PC-3 (cell line): ENCODE data around the gene SYS1. TPM values are rescaled to one million over a fixed set of nuclear protein-coding genes. Genes with fewer than 3 reads are reported as not detected.

Experiments used
- ATAC-seq: fragments of 200-7000 bp; cut with Tn5 transposase; 2 replicates; pipeline ENCODE4 v1.9.1; 2020; ENCODE audit warnings: mild to moderate bottlenecking, moderate library complexity
- BruUV-seq: library from RNA; stranded (reverse); fragments of 400-500 nt; replicated peaks from 2 replicates; lab custom pipeline; 2021; lab: Mats Ljungman, UMichigan
- CTCF ChIA-PET: fragments of 300-600 bp; sonication (Branson Sonifier 250); formaldehyde crosslinking; loops from one replicate; lab custom pipeline; 2022; ENCODE audit warnings: antibody characterized with exemption; lab: Charles Lee
- POLR2A ChIA-PET: fragments of 300-600 bp; sonication (Branson Sonifier 250); formaldehyde crosslinking; loops from one replicate; lab custom pipeline; 2022; ENCODE audit warnings: antibody characterized with exemption; ENCODE audit not compliant: unreplicated experiment; lab: Charles Lee
- DNase-seq: peaks from one replicate; pipeline ENCODE4 v3.0.0-alpha.2; 2015
- H2AFZ ChIP-seq: fragments of 300-600 bp; sonication (generic); 2 replicates; pipeline ENCODE4 v1.6.0; 2016; ENCODE audit warnings: antibody characterized with exemption, low read length
- H3F3A ChIP-seq: fragments of 300-600 bp; sonication (generic); one replicate; pipeline ENCODE4 v1.6.0; 2017; ENCODE audit warnings: antibody characterized with exemption, low read length, control low read depth, mild to moderate bottlenecking; ENCODE audit not compliant: unreplicated experiment
- H3K27ac ChIP-seq: fragments of 300-600 bp; sonication (generic); 2 replicates; pipeline ENCODE4 v1.5.1; 2016; ENCODE audit warnings: mild to moderate bottlenecking, low read length
- H3K27me3 ChIP-seq: fragments of 300-600 bp; sonication (generic); 2 replicates; pipeline ENCODE4 v1.6.1; 2016; ENCODE audit warnings: low read length, mixed read lengths
- H3K36me3 ChIP-seq: fragments of 300-600 bp; sonication (generic); 2 replicates; pipeline ENCODE4 v1.6.1; 2016; ENCODE audit warnings: low read depth, mixed run types, low read length, mixed read lengths
- H3K4me1 ChIP-seq: fragments of 300-600 bp; sonication (generic); 2 replicates; pipeline ENCODE4 v1.5.1; 2016; ENCODE audit warnings: low read length; ENCODE audit not compliant: insufficient read depth
- H3K4me2 ChIP-seq: fragments of 300-600 bp; sonication (generic); 2 replicates; pipeline ENCODE4 v1.6.0; 2016; ENCODE audit warnings: low read length
- H3K4me3 ChIP-seq: fragments of 300-600 bp; sonication (generic); 2 replicates; pipeline ENCODE4 v1.5.1; 2016; ENCODE audit warnings: mild to moderate bottlenecking, low read length, mixed read lengths
- H3K79me2 ChIP-seq: fragments of 300-600 bp; sonication (generic); 2 replicates; pipeline ENCODE4 v1.6.1; 2017; ENCODE audit warnings: low read length, mixed read lengths
- H3K9ac ChIP-seq: fragments of 300-600 bp; sonication (generic); 2 replicates; pipeline ENCODE4 v1.6.0; 2016; ENCODE audit warnings: mild to moderate bottlenecking, low read length
- H3K9me2 ChIP-seq: fragments of 300-600 bp; sonication (generic); replicated peaks from 2 replicates; pipeline ENCODE4 v1.6.1; 2016; ENCODE audit warnings: mixed run types, low read length, mixed read lengths
- H3K9me3 ChIP-seq: fragments of 300-600 bp; sonication (generic); 2 replicates; pipeline ENCODE4 v1.6.1; 2016; ENCODE audit warnings: low read length, mixed read lengths
- H4K20me1 ChIP-seq: fragments of 300-600 bp; sonication (generic); 2 replicates; pipeline ENCODE4 v1.6.1; 2016; ENCODE audit warnings: low read length, mixed read lengths
- EZH2 ChIP-seq: fragments of 300-600 bp; sonication (generic); IDR thresholded peaks from one replicate; pipeline ENCODE4 v1.6.1; 2017; ENCODE audit warnings: antibody characterized with exemption, mild to moderate bottlenecking, low read length; ENCODE audit not compliant: unreplicated experiment
- EZH2phosphoT487 ChIP-seq: fragments of 300-600 bp; sonication (generic); IDR thresholded peaks from 2 replicates; pipeline ENCODE4 v1.6.1; 2018; ENCODE audit warnings: mild to moderate bottlenecking, antibody characterized with exemption, low read length, borderline replicate concordance
- intact Hi-C: fragments of 100-400 bp; cut with micrococcal nuclease; formaldehyde crosslinking; loops from 2 replicates; pipeline ENCODE4 v1.9.0; 2023
- total RNA-seq: library from RNA; depleted of rRNA; stranded (reverse); fragments of >200 nt; gene quantifications from 2 replicates; pipeline ENCODE4 v1.2.3, GENCODE V29; 2014
- TF ChIP-seq, protein P1 (sequence below): fragments of 300-600 bp; sonication (generic); conservative IDR thresholded peaks from 2 replicates; pipeline ENCODE4 v1.5.1; 2017; ENCODE audit warnings: antibody characterized with exemption, low read depth, mild to moderate bottlenecking, low read length

SYS1 gene
- total RNA-seq, 1 experiment from 2014 or later, result 45.2 TPM

DNA sequence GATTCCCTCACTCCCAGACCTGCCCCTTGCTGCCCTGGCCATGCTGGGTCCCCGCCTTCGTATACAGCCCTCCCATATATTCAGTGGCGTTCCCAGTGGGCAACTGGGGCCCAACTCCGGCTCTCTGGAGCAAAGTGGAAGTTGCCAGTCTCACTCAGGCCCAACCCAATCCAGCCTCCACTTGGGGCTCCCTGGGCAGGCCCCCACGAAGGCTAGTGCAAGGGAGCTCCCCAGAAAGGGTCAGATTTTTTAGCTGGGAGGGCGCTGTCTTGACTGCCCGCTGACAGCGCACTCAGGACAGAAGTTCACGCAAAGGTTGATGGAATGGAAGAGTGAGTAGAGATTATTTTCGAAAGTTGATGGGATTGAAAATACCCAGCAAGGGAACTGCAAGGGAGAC lies 9.3 kb downstream of the SYS1 start:
- Histone ChIP-seq H3K4me1 (no peaks in the 10 kb centered on the region; the same call in 1 of the 2 replicates), H3K9me2 (no peaks in the 10 kb centered on the region), H3F3A (no peaks in the 10 kb centered on the region), H3K9ac (no peak overlapping the region), H3K27me3 (no peaks in the 10 kb centered on the region), H4K20me1 (no peaks in the 10 kb centered on the region), H3K9me3 (no peaks in the 10 kb centered on the region), H3K36me3 (peaks cover 23% of the 10 kb centered on the region; the same call in 1 of the 2 replicates), H3K79me2 (no peaks in the 10 kb centered on the region), H3K4me2 (no peak overlapping the region), H2AFZ (no peak overlapping the region), H3K4me3 (no peak overlapping the region), H3K27ac (no peak overlapping the region)
- CTCF ChIA-PET, result interaction anchor here (0.9 to 2.1 kb wide), 3 partner anchors 9 to 65 kb away, joined by 3 to 80 read pairs (median 5); partner anchors contain the start of gene SYS1
- ATAC-seq (no peak), DNase-seq (no peak)
- intact Hi-C loops, result no loop called here
- TF ChIP-seq, protein P1, sequence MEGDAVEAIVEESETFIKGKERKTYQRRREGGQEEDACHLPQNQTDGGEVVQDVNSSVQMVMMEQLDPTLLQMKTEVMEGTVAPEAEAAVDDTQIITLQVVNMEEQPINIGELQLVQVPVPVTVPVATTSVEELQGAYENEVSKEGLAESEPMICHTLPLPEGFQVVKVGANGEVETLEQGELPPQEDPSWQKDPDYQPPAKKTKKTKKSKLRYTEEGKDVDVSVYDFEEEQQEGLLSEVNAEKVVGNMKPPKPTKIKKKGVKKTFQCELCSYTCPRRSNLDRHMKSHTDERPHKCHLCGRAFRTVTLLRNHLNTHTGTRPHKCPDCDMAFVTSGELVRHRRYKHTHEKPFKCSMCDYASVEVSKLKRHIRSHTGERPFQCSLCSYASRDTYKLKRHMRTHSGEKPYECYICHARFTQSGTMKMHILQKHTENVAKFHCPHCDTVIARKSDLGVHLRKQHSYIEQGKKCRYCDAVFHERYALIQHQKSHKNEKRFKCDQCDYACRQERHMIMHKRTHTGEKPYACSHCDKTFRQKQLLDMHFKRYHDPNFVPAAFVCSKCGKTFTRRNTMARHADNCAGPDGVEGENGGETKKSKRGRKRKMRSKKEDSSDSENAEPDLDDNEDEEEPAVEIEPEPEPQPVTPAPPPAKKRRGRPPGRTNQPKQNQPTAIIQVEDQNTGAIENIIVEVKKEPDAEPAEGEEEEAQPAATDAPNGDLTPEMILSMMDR, result no peak
- TF ChIP-seq EZH2phosphoT487, result no peak
- TF ChIP-seq EZH2, result no peak
- POLR2A ChIA-PET, result no interaction called here
- no TSS peak for BruUV-seq

DNA sequence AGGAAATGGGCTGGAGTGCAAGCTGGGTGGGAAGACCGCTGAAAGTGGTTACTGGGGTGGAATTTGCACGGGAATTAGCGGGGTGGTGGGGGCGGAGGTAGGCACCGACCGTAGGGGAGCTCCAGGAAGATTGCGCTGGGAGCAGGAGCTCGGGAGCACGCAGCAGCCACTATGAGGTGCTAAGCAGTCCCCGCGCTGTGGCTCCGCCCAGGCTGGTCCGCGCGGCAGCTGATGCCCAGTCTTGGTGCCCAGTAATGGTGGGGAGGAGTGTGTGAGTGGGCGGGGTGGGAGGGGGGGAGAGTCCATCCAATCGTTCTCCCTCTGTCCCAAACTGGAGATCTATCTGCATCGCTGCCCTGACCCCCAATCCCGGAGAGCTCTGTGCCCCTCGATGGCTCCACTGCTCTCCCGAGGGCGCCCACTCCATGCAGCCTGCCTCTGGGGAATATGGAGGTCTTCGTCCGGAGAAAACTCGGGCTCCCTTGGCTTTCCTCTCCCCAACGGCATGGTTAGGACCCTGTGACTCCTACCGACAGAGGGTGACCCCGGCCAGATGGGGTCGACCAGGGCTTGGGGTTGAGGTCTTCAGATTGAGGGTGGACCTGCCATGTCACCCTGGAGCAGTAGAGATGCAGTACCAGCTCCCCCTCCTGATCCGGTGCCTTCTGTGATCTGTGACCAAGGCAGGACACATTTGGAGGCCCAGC lies 9.8 kb downstream of the SYS1 start:
- ATAC-seq (no peak), DNase-seq (no peak)
- intact Hi-C loops, result no loop called here
- Histone ChIP-seq H4K20me1 (no peaks in the 10 kb centered on the region), H3K27ac (no peak overlapping the region), H3K36me3 (peaks cover 18% of the 10 kb centered on the region; the same call in 1 of the 2 replicates), H3K9me3 (no peaks in the 10 kb centered on the region), H3K79me2 (no peaks in the 10 kb centered on the region), H3F3A (no peaks in the 10 kb centered on the region), H3K9me2 (no peaks in the 10 kb centered on the region), H3K4me1 (no peaks in the 10 kb centered on the region; the same call in 1 of the 2 replicates), H3K4me2 (no peak overlapping the region), H3K9ac (no peak overlapping the region), H2AFZ (no peak overlapping the region), H3K4me3 (no peak overlapping the region), H3K27me3 (no peaks in the 10 kb centered on the region)
- ChIA-PET POLR2A (no interaction called here), CTCF (interaction anchor here (0.6 to 2.1 kb wide), 6 partner anchors 10 to 77 kb away, joined by 5 to 80 read pairs (median 8); partner anchors contain the start of gene SYS1)
- BruUV-seq, result no TSS peak
- TF ChIP-seq EZH2 (no peak), EZH2phosphoT487 (no peak)
- TF ChIP-seq, protein P1, result no peak
